HG03108 (cell line): ENCODE data around the gene ENOX1.
"Not testable (repeated sequence)": the region's sequence is repeated elsewhere in the genome, so short reads cannot be mapped to it uniquely, and the experiment has no call there.

ENCODE experiments used
- ATAC-seq: cut with Tn5 transposase; IDR thresholded peaks from one replicate; pipeline ENCODE4 v1.9.1; 2021; ENCODE audit warnings: moderate library complexity; ENCODE audit not compliant: unreplicated experiment

Gene ENOX1

GRCh38 chr13:43363156-43363953 lies 423.4 kb downstream of the ENOX1 start:
- no peak for ATAC-seq

GRCh38 chr13:43362556-43362955 lies 424.2 kb downstream of the ENOX1 start:
- no peak for ATAC-seq

DNA sequence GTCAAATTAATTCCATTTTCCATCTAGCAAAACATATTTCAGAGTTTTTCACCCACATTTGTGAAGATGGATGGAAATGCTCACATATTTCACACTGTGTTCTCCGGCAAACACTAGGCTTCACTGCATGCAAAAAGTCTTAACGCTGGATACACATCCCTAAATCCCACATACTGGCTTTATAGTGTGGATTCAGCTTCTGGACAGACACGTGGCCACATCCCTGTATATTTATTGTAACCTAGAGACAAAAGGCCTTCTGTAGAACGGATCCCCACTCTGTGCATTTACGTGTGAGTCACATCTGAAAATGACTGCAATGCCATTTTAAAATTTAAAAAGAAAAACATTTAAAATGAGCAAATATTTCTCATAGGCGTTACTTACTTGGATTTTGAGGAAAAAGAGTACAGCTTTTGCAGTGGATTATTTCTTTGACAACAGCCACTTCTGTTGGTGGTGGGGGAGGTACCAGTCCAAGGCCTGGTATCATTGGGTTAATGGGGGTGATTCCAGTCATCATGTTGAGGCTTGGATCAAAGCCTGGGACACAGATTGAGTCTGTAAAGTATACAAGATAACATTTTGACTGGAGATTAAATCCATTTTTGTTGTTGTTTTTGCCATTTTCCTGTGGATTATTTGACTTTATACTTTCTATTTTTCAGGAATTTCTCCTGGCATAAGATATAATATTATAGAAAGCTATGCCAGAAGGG lies 425.7 kb downstream of the ENOX1 start:
- no peak for ATAC-seq

- no peak for ATAC-seq
Observed at GRCh38 chr13:43360171-43360570, 426.6 kb downstream of the ENOX1 start.

DNA sequence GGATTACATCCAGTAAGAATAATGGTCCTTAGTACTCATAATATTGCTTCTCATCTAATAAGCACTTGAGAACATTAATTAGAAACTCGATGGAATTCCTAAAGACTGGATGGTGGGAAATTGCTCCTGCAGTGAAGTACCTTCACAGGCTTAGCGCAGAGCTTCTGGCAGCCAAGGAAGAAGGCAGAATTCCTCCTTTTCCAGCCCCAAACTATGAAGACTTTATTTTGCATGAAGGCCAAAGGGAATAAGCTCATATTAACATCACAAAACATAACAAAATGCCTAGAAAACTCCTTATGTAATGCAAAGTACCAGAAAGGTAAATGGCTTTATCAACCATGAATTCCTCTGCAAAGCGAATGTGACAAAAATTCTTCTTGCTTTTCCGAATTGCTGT lies 427.2 kb downstream of the ENOX1 start:
- ATAC-seq, result no peak

DNA sequence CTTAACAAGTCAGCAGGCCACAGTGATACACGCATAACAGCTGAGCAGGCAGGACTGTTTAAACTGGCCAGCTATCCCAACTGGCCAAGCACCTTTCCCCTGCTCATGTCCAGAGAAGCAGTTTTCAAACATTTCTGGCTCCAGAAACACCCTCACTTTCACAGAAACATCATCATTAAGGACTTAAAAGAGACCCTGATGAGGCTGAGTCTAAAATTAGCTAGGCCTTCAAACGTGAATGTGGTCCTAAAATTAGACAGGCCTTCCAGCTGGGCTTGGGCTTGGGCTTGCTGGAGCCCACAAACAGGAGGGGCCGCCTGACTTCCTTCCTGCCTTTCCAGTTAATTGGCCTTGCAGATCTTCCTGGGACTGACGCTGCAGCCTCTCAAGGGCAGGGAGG lies 429.2 kb downstream of the ENOX1 start:
- ATAC-seq, result no peak

- ATAC-seq, result no peak
Observed at GRCh38 chr13:43356567-43356966, 430.2 kb downstream of the ENOX1 start.

DNA sequence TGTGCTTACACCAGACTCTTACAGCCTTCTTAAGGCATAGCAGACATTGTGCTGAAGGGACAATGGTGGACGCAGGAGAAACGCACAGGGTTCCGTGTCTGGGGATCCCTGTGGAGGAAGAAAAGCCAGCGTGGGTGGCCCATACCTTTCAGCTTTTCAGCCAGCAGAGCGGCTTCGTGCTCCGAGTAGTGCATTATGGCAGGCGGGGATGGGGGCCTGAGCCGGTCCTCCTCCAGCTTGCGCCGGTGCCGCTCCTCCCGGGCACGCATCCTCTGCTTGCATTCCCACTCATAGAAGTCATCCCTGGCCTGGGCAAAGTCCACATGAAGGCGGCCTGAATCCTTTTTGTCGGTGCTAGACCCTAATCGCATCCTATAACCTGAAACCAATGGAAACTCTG lies 431.0 kb downstream of the ENOX1 start:
- no peak for ATAC-seq

- ATAC-seq, result no peak
Observed at GRCh38 chr13:43354153-43354945, 432.4 kb downstream of the ENOX1 start.

DNA sequence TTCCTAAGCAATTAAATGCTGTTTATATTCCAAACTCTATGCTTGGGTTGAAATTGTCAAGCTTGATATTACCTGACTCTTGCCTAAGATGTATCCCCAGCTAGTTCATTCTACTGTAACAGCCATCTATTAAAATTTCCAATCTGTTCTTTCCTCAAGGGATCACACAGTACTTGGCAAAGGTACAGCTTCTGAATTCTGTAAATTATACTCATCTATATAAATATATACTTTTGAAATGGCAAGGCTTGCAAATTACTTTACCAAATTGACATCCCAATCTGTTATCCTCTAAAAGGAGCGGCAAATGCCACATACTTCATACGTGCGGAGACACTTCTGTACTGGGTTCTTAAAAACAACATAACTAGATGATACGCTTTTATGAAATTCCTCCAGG lies 433.1 kb downstream of the ENOX1 start:
- ATAC-seq, result no peak

DNA sequence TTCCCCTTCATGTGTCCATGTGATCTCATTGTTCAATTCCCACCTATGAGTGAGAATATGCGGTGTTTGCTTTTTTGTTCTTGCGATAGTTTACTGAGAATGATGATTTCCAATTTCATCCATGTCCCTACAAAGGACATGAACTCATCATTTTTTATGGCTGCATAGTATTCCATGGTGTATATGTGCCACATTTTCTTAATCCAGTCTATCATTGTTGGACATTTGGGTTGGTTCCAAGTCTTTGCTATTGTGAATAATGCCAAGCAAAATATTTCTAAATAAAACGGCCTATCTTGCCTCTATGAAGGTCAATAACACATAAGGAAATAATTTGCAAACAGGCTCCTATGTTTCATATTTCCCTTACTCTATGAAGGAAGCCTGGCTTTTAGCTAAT lies 435.2 kb downstream of the ENOX1 start:
- not testable (repeated sequence) for ATAC-seq

DNA sequence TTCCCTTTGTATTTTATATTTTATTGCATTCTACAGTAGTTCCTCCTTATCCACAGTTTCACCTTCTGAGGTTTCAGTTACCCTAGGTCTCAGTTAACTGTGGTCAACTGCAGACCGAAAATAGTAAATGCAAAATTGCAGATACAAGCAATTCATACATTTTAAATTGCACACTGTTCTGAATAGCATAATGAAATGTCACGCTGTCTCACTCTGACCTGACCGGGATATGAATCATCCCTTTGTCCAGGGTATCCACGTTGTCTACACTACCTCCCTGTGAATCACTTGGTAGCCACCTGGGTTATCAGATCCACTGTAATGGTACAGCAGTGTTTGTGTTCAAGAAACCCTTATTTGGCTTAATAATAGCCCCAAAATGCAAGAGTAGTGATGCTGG lies 438.4 kb downstream of the ENOX1 start:
- no peak for ATAC-seq

DNA sequence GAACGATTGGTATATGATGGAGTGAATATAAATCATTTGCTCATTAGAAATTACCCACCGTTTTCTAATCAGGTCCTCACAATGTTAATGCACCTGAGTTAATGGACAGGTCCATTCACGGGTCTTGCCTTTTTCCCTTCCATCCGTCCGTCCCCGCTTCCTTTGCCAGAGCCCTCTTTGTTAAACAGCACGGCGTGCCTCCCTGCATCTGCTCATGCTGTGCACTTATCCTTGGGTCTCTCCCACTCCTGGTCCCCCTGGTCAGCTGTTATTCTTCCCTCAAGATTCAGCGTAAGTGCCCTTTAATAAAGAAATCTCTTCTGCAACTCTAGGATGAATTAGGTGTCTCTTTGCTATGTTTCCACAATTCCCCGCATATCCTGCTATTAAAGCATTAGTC lies 438.9 kb downstream of the ENOX1 start:
- no peak for ATAC-seq

- ATAC-seq, result no peak
Observed at GRCh38 chr13:43346427-43346826, 440.3 kb downstream of the ENOX1 start.

DNA sequence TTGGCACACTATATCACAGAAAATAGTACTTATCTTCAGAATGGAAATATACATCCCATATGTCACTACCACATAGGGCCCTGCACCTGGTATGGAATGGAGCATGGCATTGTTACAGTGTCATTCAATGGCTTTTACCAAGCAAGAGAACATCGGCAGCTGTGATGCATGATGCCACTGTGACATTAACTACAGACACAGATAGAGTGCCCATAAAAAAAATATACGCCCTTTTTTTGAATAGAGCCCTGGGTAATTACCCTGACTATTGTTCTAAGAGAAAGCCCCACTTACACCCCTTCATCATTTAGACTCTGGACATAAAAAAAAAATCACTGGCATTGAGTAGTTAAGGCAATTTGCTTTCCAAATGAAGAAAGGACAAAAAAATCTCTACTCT lies 443.1 kb downstream of the ENOX1 start:
- no peak for ATAC-seq

- no peak for ATAC-seq
Observed at GRCh38 chr13:43339805-43340550, 446.8 kb downstream of the ENOX1 start.

DNA sequence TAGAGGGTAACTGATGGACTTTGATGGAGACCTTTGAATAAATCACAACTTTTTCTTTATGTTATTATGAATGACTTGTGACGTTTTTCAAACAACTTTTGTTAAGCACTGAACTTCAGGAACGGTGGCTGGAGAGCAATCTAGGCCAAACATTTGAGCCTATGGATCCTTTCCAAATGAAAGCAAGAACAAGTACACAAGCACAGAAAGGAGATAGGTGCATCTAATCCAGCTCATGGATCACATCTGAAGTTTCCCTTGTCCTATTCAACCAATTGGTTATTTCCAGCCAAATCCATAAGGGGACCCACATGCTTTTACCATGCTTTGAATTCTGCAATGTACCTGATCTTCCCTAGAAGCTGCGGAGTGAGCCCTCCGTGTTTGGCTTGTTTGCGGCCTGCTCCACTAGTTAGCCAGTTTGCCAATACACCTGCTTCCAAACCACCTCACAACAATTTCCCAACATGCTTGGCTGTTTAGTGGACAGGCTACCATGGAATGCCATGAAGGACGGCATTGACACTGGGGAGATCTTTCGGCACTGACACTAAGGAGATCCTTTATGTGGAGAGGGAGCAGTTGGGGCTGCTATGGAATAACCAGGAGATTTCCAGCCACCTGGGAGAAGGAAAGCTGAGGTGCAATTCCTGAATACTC lies 447.5 kb downstream of the ENOX1 start:
- no peak for ATAC-seq

DNA sequence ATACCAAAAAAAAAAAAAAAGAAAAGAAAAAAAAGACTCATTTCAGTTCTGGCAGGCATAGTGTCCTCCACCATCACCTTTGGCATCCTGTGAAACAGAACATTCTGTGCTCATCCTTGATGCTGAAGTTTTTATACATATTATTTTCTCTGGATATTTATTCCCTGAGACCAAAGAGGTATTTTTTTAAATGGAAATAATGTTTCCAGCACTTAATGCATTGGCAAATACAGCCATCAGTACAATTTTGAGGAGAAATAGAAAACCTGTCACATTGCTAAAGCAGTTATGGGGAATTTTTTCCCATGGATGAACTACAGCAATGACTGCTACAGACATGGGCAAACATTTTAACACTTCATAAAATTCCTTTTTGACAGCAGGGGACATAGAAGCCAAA lies 451.0 kb downstream of the ENOX1 start:
- ATAC-seq, result no peak

GRCh38 chr13:43333176-43333575 lies 453.6 kb downstream of the ENOX1 start:
- ATAC-seq, result no peak

DNA sequence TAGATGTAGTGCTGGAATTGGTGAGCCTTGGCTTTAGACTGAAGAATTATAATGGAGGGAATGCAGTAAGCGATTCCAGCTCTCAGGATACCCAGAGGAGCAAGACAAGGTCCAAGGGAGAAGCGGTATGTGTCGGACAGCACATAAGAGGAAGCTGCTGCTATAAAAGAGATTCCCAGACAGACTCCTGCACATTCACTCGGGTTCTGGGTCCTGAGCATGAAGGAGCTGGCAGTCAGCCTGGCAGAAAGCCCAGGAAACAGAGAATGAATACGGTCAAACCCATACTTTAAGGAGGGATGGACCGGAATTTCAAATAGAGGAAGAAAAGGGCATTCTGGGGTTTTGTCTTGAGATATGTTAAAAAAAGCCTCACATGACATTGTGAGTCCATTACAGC lies 455.1 kb downstream of the ENOX1 start:
- ATAC-seq, result no peak
